ENCODE measurements around the gene ARL8A. TPM values are rescaled to one million over a fixed set of nuclear protein-coding genes. Genes with fewer than 3 reads are reported as not detected.
A peak's percentile ranks its signal among the peaks of the same experiment; 100 is the strongest.

ARL8A gene
- total and polyA plus RNA-seq, 2 experiments from 2014 or later = 30.3 to 32.7 TPM

GRCh38 chr1:202162418-202163280 is 18.1 kb upstream of the ARL8A start (continued):
- no peak for TF ChIP-seq POLR2AphosphoS5 (IDR thresholded peaks at IDR 0.05; ENCODE audit: low read depth)

- peaks cover 59% of the 10 kb centered on the region for H3K4me1 Mint-ChIP-seq
- Histone ChIP-seq H3K36me3 (ENCODE audit: insufficient read depth) (no peaks in the 10 kb centered on the region), H3K9me2 (ENCODE audit: insufficient read depth) (no peaks in the 10 kb centered on the region), H3K4me1 (ENCODE audit: insufficient read depth) (peaks cover 14% of the 10 kb centered on the region), H3K27me3 (ENCODE audit: insufficient read depth) (no peaks in the 10 kb centered on the region), H3K4me2 (no peak overlapping the region), H3F3A (replicated peaks; ENCODE audit: low read depth) (0 out of 2 replicates have a peak, but pooled peaks cover 2% of the 10 kb centered on the region), H3K79me2 (replicated peaks; ENCODE audit: insufficient read depth) (no peaks in the 10 kb centered on the region), H3K4me3 (no peak overlapping the region), H3K27ac (ENCODE audit: low read depth) (no peak overlapping the region), H4K20me1 (replicated peaks; ENCODE audit: insufficient read depth) (no peaks in the 10 kb centered on the region), H2AFZ (peak overlapping the region; percentile 74; the same call in 1 of the 2 replicates)
- ATAC-seq (no peak), DNase-seq (ENCODE audit: low spot score) (no peak)
- H3K9me3 Mint-ChIP-seq = peaks cover 3% of the 10 kb centered on the region; the same call in 1 of the 3 replicates
- H3K27me3 Mint-ChIP-seq (ENCODE audit: insufficient read depth, low read depth, poor library complexity) = peaks cover 17% of the 10 kb centered on the region
- no peak overlapping the region for H3K27ac Mint-ChIP-seq
- H3K4me3 Mint-ChIP-seq = no peak overlapping the region
- no peaks in the 10 kb centered on the region for H3K36me3 Mint-ChIP-seq (ENCODE audit: low read depth)
- TF ChIP-seq EZH2 (IDR thresholded peaks at IDR 0.05; ENCODE audit: low read depth, unreplicated experiment) (no peak), CTCF (conservative IDR thresholded peaks at IDR 0.05; ENCODE audit: low read depth in 2 of 2) (no peak), EZH2phosphoT487 (IDR thresholded peaks at IDR 0.05; ENCODE audit: unreplicated experiment) (no peak), STAT1 (IDR thresholded peaks at IDR 0.05; ENCODE audit: unreplicated experiment) (no peak), ZNF462 (CRISPR knock-in tag; IDR thresholded peaks at IDR 0.05) (no peak), ETS1 (IDR thresholded peaks at IDR 0.05) (no peak), JUNB (IDR thresholded peaks at IDR 0.05; ENCODE audit: unreplicated experiment) (no peak), ZNF114 (CRISPR knock-in tag; IDR thresholded peaks at IDR 0.05) (no peak), CREB1 (CRISPR knock-in tag; IDR thresholded peaks at IDR 0.05; ENCODE audit: low read depth) (no peak), REST (IDR thresholded peaks at IDR 0.05; ENCODE audit: unreplicated experiment) (no peak), NANOG (IDR thresholded peaks at IDR 0.05; ENCODE audit: borderline replicate concordance) (no peak), POLR2AphosphoS5 (IDR thresholded peaks at IDR 0.05; ENCODE audit: low read depth) (no peak)
Measured at GRCh38 chr1:202162047-202162417, 17.5 kb upstream of the ARL8A start.
